GM18858 (cell line): ENCODE data around the gene GET3.
"Not testable (repeated sequence)": the region's sequence is repeated elsewhere in the genome, so short reads cannot be mapped to it uniquely, and the experiment has no call there.

Experiments
- ATAC-seq: cut with Tn5 transposase; IDR thresholded peaks from one replicate; pipeline ENCODE4 v1.9.1; 2021; ENCODE audit not compliant: unreplicated experiment

The GET3 gene

DNA sequence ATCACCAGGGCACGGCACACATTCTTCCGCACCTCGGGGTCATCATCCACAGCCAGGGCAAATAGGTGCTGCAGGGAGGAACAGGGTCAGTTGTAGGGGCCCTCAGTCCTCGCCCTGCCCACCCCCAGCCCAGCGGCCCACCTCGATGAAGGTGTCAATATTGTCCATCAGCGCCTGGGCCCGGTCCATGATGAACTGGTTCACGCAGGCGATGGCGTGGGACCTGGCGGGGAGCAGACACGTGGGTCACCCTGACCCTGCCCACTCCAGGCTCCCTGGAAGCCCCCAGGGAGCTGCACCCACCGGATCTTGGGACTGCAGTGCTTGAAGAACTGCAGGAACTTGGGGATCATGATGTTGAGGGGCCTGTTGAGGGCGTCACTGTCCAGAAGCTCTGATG lies 22.2 kb upstream of the GET3 start:
- no peak for ATAC-seq

- no peak for ATAC-seq
Observed at GRCh38 chr19:12715929-12716328, 21.4 kb upstream of the GET3 start.

- ATAC-seq = no peak
Observed at GRCh38 chr19:12720296-12720695, 17.0 kb upstream of the GET3 start.

DNA sequence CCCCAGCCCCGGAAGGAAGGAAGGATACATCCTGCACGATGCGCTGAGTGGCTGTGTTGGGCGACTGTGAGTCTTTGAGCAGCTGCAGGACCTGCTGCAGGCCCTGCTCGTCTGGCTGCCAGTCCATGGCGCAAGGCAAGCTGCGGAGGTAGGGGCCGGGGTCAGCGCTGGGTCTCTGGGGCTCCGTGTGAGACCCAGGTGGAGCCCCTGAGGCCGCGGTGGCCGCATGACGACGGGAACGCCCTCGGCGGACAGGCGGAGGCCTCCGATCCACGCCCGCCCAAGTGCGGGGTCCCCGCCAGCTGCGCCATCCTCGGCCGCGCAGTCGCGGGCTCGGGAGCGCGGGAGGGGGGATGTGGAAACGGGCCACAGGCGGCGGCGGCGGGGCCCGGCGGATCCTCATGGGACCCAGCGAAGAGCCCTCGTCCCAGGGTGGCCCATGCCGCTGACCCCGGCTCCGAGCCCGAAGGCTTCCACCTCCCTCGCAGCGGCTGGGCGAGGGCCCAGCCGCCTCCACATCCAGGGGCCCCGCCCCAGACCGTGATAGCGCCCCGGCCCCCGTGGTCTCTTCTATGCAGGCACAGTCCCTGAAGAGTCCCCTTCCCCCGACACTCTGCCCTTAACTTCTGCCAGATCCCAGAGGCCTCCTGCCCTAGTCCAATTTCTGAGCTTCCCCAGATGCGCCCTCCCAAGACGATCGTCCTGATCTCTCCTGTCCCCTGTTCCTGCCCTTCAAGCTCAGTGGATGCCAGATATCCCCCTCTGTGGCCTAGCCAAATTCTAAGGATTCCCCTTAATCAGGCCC lies 16.2 kb upstream of the GET3 start:
- no peak for ATAC-seq

DNA sequence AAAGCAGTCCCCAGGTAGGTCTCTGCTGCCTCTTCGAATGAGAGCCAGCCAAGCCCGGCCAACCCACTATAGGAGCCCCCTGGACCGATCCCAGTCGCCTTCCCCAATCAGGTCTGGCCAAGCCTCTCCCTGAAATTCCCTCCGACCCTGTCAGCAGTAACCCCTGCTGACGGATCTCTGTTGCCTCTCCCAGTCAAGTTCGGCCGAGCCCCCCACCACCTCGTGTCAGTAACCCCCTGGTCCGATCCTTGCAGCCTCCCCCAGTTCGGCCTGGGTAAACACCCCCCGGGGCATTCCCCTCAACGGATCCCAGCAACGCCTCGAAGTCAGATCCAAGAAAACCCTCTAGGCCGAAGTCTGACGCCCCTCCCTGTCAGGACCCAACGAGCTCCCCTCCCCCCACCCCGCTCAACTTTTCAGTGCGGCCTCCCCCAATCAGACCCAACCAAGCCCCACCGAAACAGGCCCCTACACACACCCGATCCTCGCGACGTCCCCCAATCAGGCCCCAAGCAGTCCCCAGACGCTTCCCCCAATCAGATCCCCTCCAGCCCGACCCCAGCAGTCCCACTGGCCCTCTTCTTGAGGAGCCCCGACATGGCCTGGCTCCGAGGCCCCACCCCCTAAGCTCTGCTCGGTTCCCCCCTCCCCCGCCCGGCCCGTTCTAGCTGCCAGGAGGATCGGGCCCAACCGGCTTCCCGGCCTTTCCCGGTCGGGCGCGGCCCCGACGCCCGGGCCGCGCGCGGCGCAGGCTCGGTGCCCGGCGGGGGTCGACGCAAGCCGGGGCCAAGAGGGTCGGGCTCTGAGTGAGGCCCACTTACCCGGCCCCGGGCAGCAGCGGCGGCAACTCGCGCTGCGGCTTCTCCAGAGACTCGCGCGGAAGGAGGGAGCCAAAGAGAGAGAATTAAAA lies 15.4 kb upstream of the GET3 start:
- ATAC-seq = no peak

- no peak for ATAC-seq
Observed at GRCh38 chr19:12722566-12723380, 14.5 kb upstream of the GET3 start.

- no peak for ATAC-seq
Observed at GRCh38 chr19:12723381-12723640, 14.0 kb upstream of the GET3 start.

DNA sequence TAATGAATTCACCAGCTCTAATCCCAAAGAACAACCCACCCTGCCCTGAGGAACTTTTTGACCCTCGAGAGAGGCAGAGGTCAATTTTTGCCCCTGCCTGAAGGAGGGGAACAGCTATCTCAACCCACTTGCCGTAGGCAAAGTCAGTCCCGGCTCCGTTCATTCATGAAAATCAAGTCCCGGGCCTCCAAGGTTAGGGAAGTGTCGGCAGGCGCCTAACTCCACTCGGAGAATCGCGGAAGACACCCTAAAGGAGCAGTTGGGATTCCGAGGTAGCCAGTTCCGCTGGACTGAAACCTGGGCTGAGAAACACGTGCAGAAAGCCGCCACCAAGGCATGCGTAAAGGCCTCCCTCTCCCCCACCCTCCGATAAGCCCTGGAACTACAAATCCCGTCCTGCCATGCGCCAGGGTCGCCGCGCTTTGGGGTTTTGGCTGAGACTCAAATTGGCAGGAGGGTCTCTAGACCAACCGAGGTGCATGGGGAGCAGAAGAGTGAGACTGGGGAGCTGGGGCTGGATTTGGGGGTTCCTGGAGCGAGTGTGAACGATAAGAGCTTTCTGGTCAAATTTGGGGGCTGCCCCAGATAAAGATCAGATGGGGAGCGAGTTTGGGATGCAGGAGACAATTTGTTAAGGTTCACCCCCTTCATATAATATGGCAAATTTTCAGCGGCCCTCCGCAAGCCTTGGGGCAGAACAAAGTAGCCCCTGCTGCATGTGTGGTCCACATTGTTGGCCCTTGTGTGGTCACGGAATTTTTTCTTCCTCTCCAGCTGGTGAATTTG lies 13.5 kb upstream of the GET3 start, which contains the start of gene TNPO2:
TSS of gene TNPO2 (minus strand) at position 292 of the 786 bp plus-strand sequence. CDS start 2,955 bp downstream, outside the sequence.
- ATAC-seq = no peak

DNA sequence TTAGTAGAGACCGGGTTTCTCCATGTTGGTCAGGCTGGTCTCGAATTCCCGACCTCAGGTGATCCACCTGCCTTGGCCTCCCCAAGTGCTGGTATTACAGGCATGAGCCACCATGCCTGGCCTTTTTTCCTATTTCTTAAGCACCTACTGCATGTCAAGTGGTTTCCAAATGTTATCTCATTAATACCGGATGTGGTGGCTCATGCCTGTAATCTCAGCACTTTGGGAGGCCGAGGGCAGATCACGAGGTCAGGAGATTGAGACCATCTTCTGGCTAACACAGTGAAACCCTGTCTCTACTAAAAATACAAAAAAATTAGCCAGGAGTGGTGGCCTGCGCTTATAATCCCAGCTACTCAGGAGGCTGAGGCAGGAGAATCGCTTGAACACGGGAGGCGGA lies 11.7 kb upstream of the GET3 start:
- ATAC-seq = not testable (repeated sequence)

DNA sequence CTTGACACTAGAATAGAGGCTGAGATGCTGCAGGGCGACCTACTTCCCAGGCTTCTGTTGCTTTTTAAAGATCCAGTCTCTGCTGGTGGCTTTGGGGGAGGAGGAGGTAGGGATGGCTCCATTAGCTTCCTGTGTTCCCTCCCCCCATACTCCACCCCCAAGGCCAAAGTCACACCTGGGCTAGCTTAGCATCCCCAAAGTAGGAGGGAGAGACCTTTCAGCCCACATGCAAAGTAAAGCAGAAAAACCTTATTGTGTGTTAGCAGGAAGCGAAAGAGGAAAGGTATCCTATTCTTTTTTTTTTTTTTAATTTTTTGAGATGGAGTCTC lies 10.3 kb upstream of the GET3 start:
- no peak for ATAC-seq

DNA sequence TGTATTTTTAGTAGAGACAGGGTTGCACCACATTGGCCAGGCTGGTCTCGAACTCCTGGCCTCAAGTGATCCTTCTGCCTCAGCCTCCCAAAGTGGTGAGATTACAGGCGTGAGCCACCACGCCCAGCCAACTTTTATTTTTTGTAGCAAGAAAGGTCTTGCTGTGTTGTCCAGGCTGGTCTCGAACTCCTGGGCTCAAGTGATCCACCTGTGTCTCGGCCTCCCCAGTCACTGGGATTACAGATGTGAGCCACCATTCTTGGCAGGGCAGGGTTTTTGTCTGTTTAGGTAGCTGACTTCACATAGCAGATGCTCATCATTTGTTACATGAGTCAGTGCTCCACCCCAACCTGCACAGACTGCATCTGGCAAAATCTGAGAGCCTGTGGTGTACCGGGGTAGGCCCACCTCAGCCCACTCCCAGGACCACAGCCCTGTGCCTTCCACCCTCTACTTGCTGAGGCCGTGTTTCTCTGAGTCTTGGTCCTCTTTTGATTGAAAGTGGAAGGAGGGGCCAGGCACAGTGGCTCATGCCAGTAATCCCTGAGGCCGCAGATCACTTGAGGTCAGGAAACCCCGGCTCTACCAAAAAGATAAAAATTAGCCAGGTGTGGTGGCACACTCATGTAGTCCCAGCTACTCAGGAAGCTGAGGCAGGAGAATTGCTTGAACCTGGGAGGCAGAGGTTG lies 9.4 kb upstream of the GET3 start:
- ATAC-seq = no peak

- no peak for ATAC-seq
Observed at GRCh38 chr19:12730064-12730463, 7.2 kb upstream of the GET3 start.

DNA sequence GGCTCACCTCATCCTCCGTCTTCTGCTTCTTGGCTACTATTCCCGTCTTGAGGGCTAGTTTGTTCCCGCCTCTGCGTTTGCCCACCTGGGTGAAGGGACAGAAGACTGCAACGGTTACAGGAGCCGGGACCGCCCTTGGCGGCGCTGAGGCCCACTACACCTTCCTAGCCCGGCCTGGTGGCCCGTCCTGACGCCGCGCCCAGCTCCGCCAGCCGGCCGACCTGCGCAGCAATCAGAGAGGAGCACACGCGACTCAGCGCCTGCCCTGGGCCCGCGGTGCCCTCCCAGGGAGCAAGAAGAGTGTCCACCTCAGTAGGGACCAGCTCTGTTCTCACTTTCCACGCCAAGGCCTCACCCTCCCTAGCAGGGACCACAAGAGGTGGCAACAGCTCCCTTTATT lies 6.0 kb upstream of the GET3 start:
- ATAC-seq = no peak

GRCh38 chr19:12733369-12734214 lies 3.7 kb upstream of the GET3 start:
- no peak for ATAC-seq

DNA sequence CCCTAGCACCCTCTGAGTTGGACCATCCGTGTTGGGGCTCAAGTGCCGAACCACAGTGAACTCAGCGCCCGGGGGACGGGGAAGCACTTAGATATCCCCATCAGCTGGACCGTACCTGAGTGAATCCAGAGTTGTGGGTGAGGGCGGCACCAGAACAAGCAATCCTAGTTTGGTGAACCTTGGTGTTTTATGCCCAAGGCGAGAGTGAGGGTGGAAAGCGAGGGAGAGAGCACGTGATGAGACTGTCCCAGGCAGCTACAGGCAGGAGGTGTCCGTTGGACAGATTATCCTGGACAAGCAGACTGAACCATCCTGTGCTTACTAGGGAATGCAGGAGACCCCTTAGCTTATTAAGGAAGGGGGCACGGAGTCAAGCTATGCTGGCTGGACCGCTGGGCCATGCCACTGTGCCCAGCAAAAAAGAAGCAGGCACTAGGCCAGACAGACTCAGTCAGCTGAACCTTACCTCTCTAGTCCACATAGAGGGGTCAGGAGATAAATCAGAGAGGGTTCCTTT lies 596 bp downstream of the GET3 start:
- ATAC-seq = no peak

GRCh38 chr19:12745166-12745897 lies 8.0 kb downstream of the GET3 start:
- ATAC-seq = no peak

DNA sequence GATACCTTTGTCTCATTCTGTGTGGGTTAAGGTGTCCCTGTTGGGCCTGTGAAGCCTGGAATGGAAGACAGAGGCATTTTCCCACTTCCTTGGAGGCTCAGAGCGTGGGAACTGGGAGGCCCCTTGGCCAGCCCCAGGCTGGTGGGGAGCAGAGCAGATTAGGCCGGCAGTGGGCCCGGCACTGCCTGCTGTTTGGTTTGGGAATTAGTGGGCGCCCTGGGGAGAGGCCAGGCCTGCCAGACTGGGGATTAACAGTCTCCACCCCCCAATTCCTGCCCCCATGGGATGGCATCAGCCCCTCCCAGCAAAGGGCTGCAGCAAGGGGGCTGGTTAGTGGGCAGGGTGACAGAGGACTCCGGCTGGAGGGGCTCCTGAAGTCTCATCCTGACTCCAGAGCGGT lies 11.2 kb downstream of the GET3 start:
- ATAC-seq = no peak

GRCh38 chr19:12749938-12750521 lies 12.7 kb downstream of the GET3 start:
- no peak for ATAC-seq
